ENCODE data around the gene FURIN.

FURIN gene

DNA sequence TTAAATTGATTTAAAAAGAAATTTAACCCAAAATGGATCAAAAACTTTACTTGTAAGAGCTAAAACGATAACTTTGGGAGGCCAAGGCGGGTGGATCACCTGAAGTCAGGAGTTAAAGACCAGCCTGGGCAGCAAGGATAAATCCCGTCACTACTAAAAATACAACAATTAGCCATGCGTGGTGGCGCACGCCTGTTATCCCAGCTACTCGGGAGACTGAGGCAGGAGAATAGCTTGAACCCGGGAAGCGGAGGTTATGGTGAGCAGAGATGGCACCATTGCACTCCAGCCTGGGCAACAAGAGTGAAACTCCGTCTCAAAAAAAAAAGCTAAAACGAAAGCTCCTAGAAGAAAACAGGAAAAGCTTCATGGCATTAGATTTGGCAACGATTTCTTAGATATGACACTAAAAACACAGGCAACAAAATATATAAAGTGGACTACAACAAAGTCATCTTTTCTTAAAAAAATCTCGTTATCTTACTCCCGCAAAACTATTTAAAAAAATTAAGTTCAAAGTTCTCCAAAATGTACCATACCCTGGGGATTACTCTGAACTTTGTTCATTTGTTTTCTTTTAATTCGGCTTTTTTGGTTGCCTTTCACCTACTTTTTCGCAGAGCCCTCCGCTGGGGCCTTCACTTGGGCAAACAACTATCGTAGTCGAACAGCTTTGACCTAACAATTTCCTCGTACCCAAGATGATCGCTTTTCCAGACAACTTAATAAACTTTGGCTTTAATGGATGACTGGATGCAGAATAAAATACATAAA lies 61.0 kb downstream of the FURIN start (continued):
- TF ChIP-seq, protein P1, sequence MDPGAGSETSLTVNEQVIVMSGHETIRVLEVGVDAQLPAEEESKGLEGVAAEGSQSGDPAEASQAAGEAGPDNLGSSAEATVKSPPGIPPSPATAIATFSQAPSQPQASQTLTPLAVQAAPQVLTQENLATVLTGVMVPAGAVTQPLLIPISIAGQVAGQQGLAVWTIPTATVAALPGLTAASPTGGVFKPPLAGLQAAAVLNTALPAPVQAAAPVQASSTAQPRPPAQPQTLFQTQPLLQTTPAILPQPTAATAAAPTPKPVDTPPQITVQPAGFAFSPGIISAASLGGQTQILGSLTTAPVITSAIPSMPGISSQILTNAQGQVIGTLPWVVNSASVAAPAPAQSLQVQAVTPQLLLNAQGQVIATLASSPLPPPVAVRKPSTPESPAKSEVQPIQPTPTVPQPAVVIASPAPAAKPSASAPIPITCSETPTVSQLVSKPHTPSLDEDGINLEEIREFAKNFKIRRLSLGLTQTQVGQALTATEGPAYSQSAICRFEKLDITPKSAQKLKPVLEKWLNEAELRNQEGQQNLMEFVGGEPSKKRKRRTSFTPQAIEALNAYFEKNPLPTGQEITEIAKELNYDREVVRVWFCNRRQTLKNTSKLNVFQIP (CRISPR knock-in tag; IDR thresholded peaks at IDR 0.05; ENCODE audit: borderline replicate concordance, low read depth) = no peak
- TF ChIP-seq, protein P2, sequence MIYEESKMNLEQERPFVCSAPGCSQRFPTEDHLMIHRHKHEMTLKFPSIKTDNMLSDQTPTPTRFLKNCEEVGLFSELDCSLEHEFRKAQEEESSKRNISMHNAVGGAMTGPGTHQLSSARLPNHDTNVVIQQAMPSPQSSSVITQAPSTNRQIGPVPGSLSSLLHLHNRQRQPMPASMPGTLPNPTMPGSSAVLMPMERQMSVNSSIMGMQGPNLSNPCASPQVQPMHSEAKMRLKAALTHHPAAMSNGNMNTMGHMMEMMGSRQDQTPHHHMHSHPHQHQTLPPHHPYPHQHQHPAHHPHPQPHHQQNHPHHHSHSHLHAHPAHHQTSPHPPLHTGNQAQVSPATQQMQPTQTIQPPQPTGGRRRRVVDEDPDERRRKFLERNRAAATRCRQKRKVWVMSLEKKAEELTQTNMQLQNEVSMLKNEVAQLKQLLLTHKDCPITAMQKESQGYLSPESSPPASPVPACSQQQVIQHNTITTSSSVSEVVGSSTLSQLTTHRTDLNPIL (CRISPR knock-in tag; IDR thresholded peaks at IDR 0.05; ENCODE audit: low read depth) = no peak
- TF ChIP-seq OSR1 (CRISPR knock-in tag; IDR thresholded peaks at IDR 0.05) (no peak), GLIS3 (CRISPR knock-in tag; IDR thresholded peaks at IDR 0.05) (no peak), ZFP3 (CRISPR knock-in tag; IDR thresholded peaks at IDR 0.05) (no peak), CSDC2 (CRISPR knock-in tag; IDR thresholded peaks at IDR 0.05) (no peak)
- TF ChIP-seq, protein P3, sequence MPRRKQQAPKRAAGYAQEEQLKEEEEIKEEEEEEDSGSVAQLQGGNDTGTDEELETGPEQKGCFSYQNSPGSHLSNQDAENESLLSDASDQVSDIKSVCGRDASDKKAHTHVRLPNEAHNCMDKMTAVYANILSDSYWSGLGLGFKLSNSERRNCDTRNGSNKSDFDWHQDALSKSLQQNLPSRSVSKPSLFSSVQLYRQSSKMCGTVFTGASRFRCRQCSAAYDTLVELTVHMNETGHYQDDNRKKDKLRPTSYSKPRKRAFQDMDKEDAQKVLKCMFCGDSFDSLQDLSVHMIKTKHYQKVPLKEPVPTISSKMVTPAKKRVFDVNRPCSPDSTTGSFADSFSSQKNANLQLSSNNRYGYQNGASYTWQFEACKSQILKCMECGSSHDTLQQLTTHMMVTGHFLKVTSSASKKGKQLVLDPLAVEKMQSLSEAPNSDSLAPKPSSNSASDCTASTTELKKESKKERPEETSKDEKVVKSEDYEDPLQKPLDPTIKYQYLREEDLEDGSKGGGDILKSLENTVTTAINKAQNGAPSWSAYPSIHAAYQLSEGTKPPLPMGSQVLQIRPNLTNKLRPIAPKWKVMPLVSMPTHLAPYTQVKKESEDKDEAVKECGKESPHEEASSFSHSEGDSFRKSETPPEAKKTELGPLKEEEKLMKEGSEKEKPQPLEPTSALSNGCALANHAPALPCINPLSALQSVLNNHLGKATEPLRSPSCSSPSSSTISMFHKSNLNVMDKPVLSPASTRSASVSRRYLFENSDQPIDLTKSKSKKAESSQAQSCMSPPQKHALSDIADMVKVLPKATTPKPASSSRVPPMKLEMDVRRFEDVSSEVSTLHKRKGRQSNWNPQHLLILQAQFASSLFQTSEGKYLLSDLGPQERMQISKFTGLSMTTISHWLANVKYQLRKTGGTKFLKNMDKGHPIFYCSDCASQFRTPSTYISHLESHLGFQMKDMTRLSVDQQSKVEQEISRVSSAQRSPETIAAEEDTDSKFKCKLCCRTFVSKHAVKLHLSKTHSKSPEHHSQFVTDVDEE (CRISPR knock-in tag; IDR thresholded peaks at IDR 0.05) = no peak

DNA sequence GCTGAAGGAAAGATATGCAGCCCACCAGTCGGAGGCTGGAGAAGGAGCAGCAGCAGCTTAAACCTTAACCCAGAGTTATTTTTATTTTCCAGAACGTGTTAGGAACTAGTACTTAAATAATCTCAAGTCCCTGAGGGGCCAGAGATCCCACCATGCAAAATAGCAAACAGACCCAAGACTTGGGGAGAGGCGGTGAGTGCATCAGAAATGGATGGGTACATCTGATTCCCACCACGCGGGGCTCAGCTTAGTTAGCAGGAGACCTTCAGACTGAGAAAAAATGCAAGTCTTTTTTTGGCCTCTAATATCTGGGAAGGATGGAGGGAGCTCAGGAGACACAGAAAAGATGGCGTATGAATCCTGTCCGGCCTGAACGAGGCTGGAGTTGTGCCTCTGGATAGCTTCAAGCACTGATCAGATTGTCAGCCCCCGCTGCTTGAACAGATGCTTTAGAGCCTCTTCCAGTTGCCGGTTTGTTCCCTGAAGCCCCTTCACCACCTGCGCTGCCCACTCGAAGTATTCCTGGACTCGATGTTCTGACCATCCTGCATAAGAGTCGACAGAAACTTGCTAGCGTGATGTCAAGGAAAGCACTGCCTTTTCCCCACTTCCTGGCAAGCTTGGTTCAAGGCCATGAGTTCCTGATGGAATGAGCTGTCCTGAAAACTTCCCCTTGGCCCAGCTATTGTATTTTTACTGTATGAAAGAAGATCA lies 62.6 kb downstream of the FURIN start:
- no peak for ATAC-seq
- TF ChIP-seq, protein P3 (CRISPR knock-in tag; IDR thresholded peaks at IDR 0.05) = no peak
- TF ChIP-seq, protein P1 (CRISPR knock-in tag; IDR thresholded peaks at IDR 0.05; ENCODE audit: borderline replicate concordance, low read depth) = no peak
- no peak for TF ChIP-seq ZNF70 (CRISPR knock-in tag; IDR thresholded peaks at IDR 0.05)
- no peak for TF ChIP-seq TCF4 (CRISPR knock-in tag; IDR thresholded peaks at IDR 0.05; ENCODE audit: borderline replicate concordance)
- TF ChIP-seq ESRRG (CRISPR knock-in tag; IDR thresholded peaks at IDR 0.05) = no peak
- TF ChIP-seq ZNF8 (CRISPR knock-in tag; IDR thresholded peaks at IDR 0.05) = no peak
- TF ChIP-seq ZFP30 (CRISPR knock-in tag; IDR thresholded peaks at IDR 0.05) = no peak
- no peak for TF ChIP-seq GLIS3 (CRISPR knock-in tag; IDR thresholded peaks at IDR 0.05)
- TF ChIP-seq ZFP3 (CRISPR knock-in tag; IDR thresholded peaks at IDR 0.05) = no peak
- no peak for TF ChIP-seq BACH2 (CRISPR knock-in tag; IDR thresholded peaks at IDR 0.05; ENCODE audit: borderline replicate concordance)
- no peak for TF ChIP-seq TOX (CRISPR knock-in tag; IDR thresholded peaks at IDR 0.05; ENCODE audit: borderline replicate concordance)
- TF ChIP-seq, protein P2 (CRISPR knock-in tag; IDR thresholded peaks at IDR 0.05; ENCODE audit: low read depth) = no peak

DNA sequence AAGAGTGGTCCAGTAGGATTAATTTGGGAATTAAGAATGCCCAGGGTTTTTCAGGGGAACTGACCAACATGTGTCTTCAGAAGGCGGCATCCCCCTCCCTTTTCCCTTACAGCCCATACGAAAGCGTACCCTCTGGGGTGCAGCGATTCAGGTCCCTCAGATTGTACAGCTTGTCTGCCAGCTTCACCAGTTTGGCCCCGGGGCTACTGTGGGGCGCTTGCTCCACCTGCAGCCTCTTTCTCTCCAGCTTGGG lies 63.1 kb downstream of the FURIN start:
- ATAC-seq = no peak
- TF ChIP-seq ZC3H10 (CRISPR knock-in tag; IDR thresholded peaks at IDR 0.05) (no peak), PPARA (CRISPR knock-in tag; IDR thresholded peaks at IDR 0.05; ENCODE audit: borderline replicate concordance) (no peak), ZFP3 (CRISPR knock-in tag; IDR thresholded peaks at IDR 0.05) (no peak), TCF4 (CRISPR knock-in tag; IDR thresholded peaks at IDR 0.05; ENCODE audit: borderline replicate concordance) (no peak)
- TF ChIP-seq, protein P2 (CRISPR knock-in tag; IDR thresholded peaks at IDR 0.05; ENCODE audit: low read depth) = no peak
- TF ChIP-seq, protein P1 (CRISPR knock-in tag; IDR thresholded peaks at IDR 0.05; ENCODE audit: borderline replicate concordance, low read depth) = no peak
- TF ChIP-seq, protein P4, sequence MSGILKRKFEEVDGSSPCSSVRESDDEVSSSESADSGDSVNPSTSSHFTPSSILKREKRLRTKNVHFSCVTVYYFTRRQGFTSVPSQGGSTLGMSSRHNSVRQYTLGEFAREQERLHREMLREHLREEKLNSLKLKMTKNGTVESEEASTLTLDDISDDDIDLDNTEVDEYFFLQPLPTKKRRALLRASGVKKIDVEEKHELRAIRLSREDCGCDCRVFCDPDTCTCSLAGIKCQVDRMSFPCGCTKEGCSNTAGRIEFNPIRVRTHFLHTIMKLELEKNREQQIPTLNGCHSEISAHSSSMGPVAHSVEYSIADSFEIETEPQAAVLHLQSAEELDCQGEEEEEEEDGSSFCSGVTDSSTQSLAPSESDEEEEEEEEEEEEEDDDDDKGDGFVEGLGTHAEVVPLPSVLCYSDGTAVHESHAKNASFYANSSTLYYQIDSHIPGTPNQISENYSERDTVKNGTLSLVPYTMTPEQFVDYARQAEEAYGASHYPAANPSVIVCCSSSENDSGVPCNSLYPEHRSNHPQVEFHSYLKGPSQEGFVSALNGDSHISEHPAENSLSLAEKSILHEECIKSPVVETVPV (CRISPR knock-in tag; IDR thresholded peaks at IDR 0.05) = no peak

Data from SK-N-SH treated with all-trans-retinoic acid at 6 μM for 48 hours (cell line).